Anterior cingulate cortex (tissue), 58 donors: ENCODE measurements around the gene SLC44A1.

ENCODE experiments used
- DNase-seq, 58 donors: peaks; one replicate each; lab custom pipeline; 2025; lab: John Stamatoyannopoulos, UW

The SLC44A1 gene

DNA sequence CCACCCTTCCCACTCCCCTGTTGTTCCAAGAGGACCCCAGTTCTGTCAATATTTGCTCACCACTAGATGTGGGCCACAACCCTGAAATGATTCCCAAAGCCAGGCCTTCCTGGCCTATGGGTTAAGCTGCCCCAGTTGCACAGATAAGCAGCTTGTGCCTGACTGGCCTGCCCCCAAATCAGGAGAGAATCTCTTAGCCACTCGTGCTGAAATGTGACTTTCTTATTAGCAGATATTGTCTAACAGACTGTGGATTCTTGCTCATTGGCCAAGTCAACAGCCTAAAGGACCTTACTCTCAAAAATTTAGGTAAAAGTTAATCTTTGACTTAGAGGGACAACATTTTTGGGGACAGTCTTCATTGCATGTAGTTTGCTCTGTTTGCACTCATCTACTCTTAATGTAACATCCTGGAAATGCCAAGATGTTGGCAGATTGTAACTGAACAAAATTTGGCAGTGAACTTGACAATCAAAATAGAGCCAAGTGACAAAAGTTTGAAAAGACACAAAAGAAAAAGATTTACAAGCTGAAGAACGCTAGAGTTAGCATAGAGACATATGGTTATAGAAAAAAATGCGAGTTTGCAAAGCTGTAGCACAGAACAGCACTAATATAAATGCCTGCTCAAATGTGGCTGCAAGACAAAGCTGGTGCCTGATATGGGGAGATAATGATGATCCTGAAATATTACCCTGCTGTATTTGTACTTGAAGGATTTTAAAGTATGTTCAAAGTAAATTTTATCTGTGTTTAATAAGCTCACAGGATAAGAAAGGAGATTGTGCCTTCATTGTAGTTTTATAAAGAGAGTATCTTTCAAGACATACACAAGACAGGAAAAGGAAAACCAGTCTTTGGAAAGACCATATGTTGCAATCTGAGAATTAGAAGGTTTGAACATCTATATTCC lies 174.4 kb downstream of the SLC44A1 start:
- peak in 1 of 58 donors; percentile 7 for DNase-seq

DNA sequence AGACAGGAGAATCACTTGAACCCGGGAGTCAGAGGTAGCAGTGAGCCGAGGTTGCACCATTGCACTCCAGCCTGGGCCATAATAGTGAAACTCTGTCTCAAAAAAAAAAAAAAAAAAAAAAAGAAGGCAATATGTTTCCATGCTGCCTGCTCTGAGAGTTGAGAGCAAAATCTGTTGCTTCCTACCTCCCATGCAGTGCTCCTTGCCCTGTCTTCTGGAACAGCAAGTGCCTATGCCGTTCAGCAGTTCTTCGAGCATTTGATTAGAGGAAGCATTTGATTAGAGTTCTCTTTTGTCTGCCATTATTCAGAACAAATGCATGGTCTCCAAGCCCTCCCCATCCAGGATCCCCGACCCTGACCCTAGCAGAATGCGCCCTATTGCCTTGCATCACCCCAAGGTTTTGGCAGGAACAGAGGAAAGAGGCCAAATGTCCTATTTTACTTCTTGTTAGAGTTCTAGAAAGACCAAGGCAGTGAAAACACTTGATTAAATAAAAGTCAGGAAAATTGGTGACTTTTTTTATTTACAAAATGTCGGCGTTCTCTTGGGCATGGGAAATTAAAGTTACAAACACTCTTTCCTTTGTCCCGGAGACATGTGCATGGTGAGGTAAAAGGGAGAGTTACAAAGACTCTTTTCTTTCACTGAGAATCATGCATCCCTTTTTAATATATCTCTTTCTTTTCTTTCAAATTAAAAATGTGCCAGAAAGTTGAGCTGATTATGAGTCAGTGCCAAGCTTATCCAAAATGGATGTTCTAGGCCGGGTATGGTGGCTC lies 175.6 kb downstream of the SLC44A1 start:
- DNase-seq = no peak

DNA sequence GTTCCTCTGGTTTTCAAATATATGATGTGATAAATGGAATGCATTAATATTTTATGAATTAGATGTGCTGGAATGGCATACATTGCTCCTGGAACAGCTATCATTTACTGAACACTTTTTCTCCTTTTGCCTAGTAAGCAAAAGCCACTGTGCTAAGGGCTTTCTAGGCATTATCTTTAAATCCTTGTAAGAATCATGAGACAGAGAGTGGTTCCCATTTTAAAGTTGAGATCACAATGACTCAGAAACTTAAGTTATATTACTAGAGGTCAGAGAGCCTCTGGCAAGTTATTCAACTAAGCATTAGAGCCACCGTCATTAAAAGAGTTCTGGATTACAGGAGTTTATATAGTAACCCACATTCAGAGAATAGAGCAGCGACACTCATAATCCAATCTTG lies 176.7 kb downstream of the SLC44A1 start:
- DNase-seq = no peak

DNA sequence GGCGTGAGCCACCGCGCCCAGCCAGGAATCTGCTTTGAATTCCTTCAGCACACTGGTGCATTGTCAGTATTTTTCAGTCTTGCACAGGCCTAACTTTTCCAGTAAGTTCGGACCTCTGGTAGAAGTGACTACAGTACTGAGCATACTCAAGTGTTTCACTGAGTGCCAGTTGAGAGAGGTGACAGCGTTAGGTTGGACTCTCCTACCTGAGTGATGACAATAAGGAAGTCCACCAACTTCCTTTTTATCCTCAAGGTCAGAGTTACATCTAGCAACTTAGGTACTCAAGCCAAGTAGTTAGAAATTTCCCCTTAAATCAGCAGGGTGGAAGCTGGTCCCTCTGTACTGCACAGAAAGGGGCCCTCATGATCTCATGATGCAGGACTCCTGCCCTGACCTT lies 177.4 kb downstream of the SLC44A1 start:
- no peak for DNase-seq

DNA sequence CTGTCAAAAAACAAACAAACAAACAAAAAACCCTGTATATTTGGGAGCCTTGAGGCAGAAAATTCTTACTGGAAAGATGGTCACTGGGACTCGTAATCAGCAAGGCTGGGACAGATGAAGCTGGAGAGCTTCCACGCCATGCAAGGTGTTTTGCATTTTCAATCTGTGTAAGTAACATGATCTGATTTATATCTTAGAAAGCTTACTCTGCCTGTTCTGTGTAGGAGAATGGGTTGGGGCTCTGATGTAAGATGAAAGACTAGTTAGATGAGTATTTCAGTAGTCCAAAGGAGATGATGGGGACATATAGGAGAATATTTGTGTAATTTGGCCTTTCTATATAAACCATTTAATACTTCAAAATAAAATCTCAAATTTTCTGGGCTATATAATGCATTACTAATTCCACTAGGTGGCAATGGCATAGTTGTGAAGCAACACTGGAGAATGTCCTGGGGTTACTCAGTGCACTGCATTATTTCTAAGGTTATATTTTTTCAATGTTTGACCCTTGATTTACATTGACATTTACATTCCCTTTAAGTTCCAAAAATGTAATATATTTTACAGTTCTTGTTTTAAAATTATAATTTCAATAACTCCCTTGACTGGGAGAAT lies 181.5 kb downstream of the SLC44A1 start:
- no peak for DNase-seq

DNA sequence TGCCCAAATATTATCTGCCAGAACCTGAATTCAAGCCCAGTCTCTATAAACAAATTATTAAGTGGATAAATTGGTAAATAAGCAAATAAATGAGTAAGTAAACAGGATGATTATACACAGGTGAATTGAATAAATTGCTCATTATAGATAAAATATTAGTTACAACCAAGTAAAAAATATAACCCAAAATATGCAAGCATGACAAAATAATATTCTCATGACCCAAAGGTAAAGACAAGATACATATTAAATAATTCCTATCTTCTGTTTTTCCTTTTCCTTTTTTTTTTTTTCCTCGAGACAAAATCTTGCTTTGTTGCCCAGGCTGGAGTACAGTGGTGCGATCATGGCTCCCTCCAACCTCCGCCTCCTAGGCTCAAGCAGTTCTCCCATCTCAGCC lies 182.2 kb downstream of the SLC44A1 start:
- DNase-seq = no peak

DNA sequence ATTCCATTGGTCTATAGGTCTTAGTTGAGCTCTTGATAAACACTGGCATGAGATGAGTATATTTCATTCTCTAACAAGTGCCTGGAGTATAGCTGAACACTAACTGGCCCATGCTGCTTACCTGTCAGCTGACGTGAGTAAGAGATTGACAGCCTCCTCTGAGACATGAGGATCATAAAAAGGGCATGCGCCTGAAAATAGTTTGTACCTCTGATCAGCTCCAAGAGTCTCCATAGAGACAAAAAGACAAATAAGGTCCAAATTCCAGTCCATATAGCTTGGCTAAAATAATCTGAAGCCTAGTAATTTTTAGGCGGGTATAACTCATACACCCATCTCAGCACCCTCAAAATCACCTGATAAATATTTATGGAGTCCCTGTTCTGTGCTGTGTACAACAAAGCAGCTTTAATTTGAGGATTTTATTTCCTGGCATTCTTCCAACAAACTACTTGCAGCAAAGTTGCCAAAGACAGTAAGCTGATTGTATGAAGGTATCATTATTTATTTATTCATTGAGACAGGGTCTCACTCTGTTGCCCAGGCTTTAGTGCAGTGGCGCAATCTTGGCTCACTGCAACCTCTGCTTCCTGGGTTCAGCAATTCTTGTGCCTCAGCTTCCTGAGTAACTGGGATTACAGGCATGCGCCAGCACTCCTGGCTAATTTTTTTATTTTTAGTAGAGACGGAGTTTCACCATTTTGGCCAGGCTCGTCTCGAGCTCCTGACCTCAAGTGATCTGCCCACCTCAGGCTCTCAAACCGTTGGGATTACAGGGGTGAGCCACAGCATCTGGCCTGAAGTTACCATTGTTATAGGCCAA lies 187.2 kb downstream of the SLC44A1 start:
- DNase-seq = no peak

DNA sequence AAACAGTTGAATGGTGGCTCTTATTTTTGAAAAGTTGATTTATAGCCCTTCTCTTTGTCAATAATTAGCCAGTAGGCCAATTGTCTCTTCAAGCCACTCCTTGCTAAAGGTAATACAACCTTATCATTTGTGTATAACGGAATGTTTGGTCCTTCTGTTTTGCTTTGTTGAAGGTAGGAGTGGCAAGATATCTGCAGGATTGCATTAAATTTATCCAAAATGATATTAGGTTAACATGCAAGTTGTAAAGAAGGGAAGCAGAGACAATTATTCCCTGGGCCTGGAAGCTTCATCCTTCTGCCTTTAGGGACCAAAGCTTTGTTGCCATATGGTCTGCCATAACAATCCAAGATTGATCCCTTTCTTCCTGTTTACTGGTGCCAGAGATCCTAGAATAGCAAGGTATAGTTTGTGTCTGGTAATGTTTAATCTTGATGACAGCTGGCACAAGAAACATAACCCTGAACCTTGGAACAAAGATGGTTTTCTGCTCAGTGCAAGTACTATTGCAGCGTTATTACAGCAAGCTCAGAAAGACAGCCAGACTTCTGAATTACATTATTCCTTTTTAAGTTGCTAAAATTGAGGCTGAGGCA lies 187.9 kb downstream of the SLC44A1 start:
- DNase-seq = no peak

DNA sequence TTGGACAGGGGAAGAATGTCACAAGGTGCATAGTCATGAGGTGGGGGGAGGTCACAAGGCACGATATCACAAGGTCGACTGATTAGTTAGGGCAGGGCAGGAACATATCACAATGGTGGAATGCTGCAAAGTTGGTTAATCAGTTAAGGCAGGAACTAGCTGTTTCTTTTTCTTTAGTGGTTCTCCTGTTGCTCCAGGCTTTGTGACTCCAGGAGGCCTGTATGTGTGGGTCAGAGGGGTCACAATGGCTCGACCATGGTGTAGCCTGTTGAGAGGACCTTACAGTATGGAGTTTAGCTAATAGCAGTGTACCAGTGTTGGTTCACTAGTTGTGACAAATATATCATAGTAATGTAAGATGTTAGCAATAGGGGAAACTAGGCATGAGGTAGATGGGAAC lies 191.0 kb downstream of the SLC44A1 start:
- DNase-seq = no peak

DNA sequence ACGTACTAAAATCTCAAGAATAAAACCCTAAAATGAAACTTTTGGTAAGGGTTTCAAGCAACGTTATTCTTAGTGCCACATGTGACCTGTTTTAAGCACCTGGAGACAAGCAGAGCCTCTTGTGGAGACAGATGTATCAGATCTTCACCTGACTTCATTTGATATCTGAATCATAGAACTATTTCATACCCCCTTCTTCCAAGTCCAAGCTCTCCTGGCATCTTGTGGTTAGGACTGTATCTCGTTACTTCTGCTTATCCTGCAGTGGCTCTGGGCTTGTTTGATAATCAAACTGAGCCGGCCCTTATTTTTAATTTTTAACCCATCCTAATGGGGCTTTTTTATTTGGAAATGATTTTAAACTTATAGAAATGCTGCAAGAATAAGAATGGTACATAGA lies 192.3 kb downstream of the SLC44A1 start:
- DNase-seq = no peak

DNA sequence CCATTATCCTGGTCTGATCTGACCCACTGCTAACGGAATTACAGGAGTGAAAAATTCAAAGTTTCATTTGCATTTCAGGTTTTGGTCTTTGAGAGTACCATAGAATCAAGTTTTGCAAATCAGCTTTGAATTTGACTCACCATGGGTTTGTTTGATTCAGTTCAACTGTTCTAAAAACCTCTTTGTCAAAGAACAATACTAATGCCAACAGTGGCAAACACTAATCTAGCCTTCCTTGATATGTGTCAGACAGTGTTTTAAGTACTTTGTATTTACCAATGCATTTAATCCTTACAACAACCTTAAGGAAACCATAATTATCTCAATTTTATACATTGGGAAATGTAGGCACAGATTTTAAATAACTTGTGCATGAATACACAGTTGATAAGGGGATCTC lies 193.3 kb downstream of the SLC44A1 start:
- no peak for DNase-seq

DNA sequence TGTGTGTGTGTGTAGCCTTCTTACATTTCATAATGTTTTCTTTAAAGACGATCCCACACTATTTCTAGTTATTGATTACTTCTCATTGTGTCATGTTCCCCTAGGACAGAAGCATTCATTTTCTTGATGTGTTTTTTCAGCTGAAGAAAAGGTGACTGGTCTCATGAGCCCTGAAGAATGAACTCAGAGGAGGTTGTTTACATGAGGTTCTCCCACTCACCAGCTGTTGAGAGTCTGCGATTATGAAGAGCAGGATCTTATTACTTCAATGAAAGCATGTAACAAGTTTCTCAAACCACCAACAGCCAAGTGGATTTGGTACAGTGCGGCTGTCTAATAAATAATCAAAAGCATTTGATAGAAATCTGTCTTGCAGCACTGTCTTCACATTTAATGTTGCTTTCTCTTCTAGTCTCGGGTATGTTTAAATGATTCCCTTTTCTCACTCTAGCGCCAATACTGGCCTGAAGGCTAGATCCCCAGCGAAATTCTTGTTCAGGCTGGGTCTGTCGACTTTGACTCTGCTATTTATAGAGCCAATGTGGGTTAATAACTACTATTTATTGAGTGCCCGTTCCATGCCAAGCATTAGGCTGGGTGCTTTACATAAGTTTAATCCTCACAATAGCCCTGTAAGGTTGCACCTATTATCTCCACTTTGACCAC lies 193.8 kb downstream of the SLC44A1 start:
- DNase-seq = no peak

DNA sequence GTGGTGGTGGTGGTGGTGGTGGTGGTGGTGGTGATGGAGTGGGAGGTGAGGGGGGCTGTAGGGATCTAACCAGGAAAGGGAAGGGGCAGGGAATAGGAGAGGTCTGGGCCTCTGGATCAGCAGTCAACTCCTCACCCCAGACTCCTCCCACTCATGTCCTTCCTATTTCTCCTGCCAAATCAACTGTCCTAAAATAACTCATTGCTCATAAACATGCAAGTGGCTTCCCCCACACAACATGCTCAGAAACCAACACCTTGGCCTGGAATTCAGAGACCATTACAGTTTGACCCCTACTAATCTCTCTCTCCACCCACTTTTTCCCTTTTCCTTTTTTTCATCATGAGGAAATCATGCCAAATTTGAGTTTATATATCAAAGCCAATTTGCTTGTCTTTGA lies 195.0 kb downstream of the SLC44A1 start:
- DNase-seq = no peak

DNA sequence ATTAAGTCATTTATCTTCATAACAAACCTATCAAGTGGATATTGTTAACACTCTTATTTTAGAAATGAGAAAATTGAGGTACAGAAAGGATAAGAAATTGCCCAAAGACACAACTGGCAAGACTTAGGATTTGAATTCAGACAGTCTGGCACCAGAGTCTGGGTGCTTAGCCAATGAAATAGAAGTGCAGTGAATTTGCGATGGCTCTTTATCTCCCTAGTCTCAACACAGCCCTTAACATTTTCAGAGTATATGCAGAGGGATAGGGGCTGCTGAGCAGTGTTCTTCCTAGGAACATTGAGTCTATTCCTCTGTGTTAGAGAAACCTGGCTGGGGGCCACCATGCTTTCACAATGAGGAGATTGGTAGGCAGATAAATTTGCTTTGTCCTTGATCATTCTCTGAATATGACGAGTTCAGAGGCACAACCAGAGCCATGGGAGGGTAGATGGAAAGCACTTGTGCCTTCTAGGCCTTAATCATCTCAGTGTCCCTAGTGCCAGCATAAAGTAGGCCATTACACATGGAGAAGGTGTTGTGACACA lies 197.2 kb downstream of the SLC44A1 start:
- DNase-seq = peak in 2 of 58 donors; percentile 4 to 36

DNA sequence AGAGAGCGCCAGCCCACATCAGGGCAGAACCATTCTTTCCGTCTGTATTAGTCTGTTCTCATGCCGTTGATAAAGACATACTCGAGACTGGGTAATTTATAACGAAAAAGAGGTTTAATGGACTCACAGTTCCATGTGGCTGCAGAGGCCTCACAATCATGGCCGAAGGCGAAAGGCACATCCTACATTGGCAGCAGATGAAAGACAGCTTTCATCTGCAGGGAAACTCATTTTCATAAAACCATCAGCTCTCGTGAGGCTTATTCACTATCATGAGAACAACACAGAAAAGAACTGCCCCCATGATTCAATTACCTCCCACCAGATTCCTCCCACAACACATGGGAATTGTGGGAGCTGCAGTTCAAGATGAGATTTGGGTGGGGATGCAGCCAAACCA lies 198.7 kb downstream of the SLC44A1 start:
- peak in 2 of 58 donors; percentile 25 to 43 for DNase-seq

DNA sequence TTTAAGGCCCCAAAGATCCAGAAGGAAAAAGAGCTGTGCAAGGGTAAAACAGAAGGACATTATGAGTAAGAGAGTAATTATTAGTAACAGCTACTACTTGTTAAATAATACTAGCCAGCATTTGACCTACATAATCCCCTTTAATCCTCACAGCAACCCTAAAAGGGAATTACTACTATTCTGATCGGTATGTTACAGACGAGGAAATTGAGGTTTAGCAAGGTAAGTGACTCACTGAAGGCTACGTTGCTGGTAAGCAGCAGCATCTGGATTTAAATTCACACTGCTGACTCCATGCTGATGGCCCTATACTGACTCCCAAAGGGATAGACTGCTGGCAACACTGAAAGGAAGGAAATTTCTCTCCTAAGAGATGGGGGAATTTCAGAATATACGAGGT lies 199.7 kb downstream of the SLC44A1 start:
- no peak for DNase-seq

DNA sequence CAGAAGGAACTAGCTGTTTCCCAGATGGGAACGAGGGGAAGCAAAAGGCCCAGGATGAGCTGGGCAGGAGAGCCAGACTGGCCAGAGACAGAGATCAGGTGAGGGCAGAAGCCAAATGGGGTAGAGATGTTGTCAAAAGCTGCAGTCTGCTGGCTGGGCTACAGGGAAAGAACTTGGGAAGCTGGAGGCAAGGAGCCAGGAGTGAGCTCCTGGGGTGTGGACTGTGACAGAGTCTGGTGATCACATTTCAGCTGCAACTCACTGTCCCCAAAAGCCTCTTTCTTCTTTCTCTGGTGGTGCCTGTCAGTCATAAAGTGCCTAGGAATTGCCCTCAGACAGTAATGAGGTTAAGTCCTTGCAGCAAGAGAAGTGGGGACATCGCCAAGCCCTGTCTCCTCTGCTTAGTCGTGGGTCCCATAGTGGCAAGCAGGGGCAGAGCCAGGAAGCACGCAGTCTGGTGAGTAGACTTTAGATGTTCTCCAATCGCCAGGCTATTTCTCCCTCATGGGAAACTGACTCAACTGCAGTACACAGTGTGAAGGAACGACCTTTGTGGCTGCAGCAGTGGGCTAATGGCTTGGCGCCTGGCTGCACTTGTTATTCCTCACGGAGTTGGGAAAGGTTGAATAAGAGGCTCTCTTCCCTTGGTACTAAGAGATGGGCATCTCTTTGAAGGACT lies 200.9 kb downstream of the SLC44A1 start:
- DNase-seq = peak in 8 of 58 donors; percentile 21 to 51 (median 27)

DNA sequence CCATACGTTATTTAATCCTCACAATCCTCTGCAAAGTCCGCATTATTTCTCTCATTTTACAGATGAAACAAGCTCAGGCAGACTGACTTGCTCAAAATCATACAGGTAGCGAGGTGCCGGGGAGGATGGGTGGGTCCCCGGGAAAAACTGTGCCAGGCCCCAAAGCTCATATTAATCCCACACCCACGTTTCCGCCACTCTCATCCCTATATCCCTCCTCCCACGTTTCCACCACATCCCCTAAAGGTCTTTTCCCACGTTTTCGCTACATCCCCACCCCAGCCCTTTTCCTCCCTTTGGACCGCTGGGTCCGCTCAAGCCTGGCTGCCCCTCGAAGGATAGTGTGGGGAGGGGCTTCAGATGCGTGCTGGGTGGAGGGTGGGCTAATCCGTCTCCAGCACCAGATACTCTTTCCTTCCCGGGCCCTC lies 202.9 kb downstream of the SLC44A1 start:
- peak in 1 of 58 donors; percentile 55 for DNase-seq
